ENCODE data around the gene CDCA3.
A peak's percentile ranks its signal among the peaks of the same experiment; 100 is the strongest.

Gene CDCA3

GRCh38 chr12:6831450-6831995 is 19.6 kb downstream of the CDCA3 start:
- DNase-seq, result no peak

DNA sequence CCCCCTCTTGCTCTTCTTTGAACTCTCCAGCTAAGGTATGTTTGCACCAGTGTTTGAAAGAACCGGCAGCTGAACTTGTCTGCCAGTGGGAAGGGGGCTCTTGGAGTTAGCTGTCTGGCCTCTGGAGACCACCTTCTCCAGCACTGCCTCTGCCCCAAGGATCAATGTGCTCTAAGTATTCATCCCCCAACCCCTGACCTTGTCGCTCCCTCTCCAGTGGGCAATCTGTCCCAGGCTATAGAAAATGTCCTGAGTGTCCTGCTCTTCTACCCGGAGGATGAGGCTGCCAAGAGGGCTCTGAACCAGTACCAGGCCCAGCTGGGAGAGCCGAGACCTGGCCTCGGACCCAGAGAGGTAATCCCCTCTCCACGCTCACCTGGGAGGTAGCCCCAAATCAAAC is 20.1 kb downstream of the CDCA3 start:
- no peak for DNase-seq

GRCh38 chr12:6830286-6830890 is 20.7 kb downstream of the CDCA3 start:
- no peak for DNase-seq

DNA sequence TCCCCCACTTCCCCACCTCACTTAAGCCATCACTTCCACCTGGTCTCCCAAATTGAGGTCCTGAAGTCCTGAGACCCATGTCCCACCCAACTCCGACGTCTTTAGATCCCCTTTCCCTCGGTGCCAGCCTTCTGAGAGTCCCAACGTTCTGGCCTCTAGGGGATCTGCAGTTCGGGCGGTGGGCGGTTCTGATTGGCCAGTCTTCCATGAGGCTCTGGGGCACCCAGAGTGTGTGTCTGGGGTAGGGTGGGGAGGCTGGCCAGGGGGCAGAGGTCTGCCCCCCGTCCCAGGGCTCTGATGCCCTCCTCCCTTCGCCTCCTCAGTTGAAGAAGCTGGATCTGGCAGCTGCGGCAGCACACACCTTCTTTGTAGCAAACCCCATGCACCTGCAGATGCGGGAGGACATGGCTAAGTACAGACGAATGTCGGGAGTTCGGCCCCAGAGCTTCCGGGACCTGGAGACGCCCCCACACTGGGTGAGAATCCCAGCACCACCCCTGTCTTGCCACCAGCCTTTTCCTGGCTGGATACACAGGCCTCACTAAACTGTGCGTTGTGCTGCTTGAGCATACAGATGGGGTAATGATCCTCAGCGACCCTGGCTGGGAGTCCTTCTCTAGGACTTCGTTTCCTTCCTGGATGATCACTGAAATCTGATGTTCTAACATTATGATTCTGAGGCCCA is 21.4 kb downstream of the CDCA3 start:
- no peak for DNase-seq

DNA sequence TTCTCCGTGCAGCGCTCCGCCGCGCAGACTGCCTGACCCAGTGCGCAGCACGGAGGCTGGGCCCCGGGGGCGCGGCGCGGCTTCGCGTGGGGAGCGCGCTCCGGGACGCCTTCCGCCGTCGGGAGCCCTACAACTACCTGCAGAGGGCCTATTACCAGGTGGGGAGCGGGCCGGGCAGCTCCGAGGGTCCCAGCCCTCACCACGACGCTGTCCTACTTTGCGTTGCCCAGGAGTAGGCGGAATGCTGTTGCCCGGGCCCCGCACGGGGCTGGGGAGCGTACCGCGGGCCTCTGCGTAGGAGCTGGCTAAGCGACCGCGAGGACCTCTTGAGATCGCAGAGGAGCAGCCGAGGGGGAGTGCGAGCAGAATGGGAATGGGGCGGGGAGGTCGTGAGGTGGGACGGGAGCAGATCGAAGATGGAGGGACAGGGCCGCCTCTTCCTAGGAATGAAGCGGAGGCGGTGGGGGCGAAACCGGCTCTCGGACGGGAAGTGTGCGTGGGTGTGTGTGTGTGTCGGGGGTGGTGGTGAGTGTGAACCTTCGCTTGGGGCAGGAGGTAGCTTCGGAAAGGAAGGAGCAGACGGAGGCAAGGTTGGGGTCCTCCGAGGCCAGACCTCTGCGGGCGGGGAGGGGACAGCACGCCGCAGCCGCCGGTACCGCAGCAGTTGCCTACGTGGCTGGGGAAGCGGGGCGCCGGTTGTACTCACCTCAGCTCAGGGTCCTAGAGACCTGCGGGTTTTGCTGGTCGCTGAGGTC is 22.1 kb downstream of the CDCA3 start:
- DNase-seq, result peak; percentile 38 to 44

GRCh38 chr12:6827982-6828780 is 22.9 kb downstream of the CDCA3 start, which contains the start of gene P3H3:
Gene P3H3 (plus strand): TSS chr12:6828407. CDS start chr12:6828441, 34 bp downstream.
- no peak for DNase-seq

- peak; percentile 78 to 81 for DNase-seq
Observed at GRCh38 chr12:6827437-6827911, 23.6 kb downstream of the CDCA3 start.

GRCh38 chr12:6826734-6827436 is 24.2 kb downstream of the CDCA3 start:
- no peak for DNase-seq

- DNase-seq, result no peak
Observed at GRCh38 chr12:6826125-6826733, 24.9 kb downstream of the CDCA3 start.

DNA sequence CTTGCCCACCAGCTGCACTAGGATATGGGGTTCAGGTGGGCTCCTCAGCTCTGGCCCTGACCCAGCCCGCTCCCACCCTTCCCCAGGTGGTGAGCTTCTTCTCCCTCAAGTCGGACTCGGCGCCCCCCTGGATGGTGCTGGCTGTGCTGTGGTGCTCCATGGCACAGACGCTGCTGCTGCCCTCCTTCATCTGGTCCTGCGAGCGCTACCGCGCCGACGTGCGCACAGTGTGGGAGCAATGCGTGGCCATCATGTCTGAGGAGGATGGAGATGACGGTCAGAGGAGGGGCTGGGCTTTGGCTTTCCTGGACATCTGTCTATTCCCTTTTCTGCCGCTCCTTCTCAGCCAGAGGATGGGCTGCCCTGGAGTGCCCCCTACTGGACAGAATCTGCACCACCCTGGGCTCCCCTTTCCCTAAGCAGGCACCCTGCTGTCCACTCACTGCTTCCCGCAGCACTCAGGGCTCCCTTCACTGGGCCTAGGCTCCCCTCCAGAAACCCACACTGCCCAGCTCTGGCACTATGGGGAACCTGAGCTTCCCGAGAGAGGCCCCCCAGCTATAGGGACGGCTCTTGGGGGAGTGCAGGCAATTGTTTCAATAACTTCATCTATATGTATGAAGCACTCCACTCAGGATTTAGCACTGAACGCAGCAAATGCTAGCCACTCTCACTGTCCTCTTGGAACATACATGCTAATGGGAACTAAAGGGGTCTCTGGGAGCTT is 25.5 kb downstream of the CDCA3 start:
- peak; percentile 91 to 94 for DNase-seq

DNA sequence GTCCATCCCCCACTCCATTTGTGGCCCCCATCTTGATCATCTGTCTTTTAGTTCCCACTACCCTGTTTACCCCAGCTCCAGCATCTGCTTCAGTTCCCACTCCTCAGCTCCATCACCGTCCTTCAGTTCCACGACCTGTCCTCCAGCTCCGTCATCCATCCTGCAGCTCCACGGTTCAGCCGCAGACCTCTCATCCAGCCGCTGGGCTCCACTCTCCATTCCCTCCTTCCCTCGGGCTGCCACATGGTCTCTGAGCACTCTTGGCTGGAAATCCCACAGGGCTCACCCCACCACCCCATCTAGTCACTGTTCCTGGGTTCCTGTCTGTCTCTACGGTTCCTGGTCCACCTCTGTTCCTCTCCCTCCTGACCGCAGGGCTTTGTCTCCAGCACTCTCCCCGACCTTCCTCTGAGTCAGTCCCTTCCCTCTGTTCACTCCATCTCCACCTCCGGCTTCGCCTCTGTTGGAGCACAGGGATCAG is 26.1 kb downstream of the CDCA3 start:
- no peak for DNase-seq

DNA sequence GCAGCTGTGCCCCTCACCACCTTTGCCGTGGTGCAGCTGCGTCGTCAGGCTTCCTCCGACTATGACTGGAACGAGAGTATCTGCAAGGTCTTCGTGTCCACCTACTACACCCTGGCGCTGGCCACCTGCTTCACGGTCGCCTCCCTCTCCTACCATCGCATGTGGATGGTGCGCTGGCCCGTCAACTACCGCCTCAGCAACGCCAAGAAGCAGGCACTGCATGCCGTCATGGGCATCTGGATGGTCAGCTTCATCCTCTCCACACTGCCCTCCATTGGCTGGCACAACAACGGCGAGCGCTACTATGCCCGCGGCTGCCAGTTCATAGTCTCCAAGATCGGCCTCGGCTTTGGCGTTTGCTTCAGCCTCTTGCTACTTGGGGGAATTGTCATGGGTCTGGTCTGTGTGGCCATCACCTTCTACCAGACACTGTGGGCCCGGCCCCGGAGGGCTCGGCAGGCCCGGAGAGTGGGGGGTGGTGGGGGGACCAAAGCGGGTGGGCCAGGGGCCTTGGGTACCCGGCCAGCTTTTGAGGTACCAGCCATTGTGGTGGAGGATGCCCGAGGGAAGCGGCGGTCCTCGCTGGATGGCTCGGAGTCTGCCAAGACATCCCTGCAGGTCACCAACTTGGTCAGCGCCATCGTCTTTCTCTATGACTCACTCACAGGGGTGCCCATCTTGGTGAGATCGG is 26.9 kb downstream of the CDCA3 start:
- no peak for DNase-seq

DNA sequence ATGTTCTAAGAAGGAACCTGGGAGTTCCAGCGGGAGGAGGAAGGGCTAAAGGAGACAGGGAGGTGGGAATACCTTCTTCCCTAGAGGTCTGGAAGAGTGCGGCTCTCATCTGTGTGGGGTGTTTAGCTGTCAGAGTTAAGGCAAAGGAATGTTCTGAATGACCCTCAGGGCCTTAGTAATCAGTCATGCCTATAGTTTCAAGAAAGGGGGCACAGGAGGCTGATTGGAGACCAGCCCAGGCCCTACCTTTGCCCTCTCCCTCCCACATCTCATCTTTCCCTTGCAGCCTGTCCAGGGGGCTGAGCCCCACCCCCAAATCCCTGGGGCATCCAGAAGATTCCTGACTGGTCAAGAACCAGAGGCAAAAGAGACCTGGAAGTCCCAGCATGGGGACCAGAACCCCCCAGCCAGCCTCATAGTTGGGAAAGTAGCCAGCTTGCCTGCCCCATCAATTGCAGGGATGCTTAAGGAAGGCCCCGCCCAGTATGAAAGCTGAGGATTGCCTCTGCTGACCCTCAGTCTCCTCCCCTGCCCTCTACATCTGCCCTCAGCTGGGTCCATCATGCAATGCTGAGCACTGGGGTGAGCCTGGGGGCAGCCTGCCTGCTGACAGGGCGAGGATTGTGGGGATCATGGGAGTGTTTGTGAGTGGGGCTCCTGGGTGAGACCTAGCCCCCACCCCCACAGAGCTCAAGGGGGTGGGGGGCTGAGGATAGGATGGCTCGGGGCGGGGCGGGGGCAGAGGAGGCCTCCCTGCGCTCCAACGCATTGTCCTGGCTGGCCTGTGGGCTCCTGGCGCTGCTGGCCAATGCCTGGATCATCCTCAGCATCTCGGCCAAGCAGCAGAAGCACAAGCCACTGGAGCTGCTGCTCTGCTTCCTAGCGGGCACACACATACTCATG is 27.7 kb downstream of the CDCA3 start:
- no peak for DNase-seq

GRCh38 chr12:6822426-6823135 is 28.5 kb downstream of the CDCA3 start:
- no peak for DNase-seq

DNA sequence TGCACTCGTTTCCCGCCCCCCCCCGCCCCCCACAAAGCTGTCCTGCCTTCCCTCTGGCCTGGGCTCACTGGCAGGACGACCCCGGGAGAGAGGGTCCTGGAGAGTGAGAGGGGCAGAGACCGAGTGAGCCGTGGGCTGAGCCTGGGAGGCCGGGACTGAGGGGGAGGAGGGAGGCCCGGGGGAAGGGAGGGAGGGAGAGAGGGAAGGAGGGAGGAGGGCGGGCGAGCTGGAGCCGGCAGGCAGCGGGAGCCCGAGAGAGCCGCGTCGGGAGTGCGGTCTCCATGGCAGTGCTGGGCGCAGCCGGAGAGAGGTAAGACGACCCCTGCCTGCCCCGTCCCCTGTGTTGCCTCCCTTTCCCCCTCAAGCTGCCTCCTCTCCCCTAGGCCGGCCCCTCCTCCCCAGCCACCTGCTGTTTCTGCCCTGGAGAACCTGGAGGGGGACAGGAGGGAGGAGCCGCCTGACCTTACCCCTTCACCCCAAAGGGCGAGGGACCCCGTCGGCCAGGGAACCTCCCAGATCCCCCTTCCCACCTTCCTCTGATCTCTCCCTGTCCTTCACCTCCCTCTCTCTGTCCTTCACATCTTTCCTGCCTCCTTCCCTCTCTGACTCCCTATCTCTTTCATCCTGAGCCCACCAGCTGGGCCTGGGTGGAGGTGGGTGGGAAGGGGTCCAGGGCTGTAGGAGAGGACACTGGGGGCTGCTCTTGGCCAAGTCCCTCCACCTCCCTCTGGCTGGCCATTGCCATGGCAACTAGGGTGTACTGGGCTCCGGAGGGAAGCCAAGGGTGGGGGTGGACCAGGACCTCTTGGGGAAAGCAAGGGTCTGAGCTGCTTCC is 29.3 kb downstream of the CDCA3 start, which contains the start of gene GPR162:
Gene GPR162, plus strand, starts transcription at position 231 of the 835 bp plus-strand sequence. CDS start 2,078 bp downstream, outside the sequence.
- peak in 1 of 2 experiments; percentile 27 for DNase-seq

DNA sequence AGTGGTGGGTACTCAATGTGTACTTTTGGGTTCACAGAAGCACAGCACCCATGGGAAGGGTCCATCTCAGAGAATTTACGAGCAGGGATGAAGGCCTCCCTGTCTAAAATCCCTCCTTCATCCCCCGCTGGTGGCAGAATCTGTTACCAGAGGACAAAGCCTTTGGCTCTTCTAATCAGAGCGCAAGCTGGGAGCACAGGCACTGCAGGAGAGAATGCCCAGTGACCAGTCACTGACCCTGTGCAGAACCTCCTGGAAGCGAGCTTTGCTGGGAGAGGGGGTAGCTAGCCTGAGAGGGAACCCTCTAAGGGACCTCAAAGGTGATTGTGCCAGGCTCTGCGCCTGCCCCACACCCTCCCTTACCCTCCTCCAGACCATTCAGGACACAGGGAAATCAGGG is 30.9 kb downstream of the CDCA3 start:
- DNase-seq, result no peak

All from activated CD4-positive, alpha-beta T cell treated with anti-CD3 and anti-CD28 coated beads, Interleukin-2, amount 50 U/mL, for 48 hours (primary cell).